GM18858 (cell line): ENCODE measurements around the gene CMPK1.

ENCODE experiments used
- ATAC-seq: cut with Tn5 transposase; IDR thresholded peaks from one replicate; pipeline ENCODE4 v1.9.1; 2021; ENCODE audit not compliant: unreplicated experiment

Gene CMPK1

DNA sequence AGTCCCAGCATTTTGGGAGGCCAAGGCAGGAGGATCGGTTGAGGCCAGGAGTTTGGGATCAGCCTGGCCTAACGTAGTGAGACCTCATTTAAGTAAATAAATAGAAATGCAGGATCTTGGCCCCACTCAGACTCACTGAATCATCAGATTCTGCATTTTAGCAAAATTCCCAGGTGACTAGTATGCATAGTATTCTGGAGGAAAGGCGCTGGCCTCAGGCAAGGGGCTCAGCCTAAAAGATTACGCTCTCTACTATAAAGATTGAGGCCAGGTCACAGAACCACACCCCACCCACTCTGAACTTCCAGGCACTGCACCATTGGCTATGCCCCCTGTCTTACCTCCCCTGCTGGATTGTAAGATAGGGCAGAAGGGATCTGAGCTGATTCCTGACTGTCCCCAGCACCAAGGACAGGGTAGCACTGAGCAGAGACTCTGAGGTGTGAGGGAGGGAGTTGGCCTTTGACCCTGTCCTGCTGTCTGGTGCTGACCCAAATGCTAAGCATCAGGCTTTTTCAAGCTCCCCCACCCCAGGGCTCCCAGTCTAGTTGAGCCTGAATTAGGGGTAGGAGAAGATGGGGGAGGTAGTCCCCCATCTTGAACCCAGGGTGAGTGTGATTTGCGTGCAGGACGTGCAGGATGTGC, 85.2 kb downstream of the CMPK1 start:
- ATAC-seq, result no peak

DNA sequence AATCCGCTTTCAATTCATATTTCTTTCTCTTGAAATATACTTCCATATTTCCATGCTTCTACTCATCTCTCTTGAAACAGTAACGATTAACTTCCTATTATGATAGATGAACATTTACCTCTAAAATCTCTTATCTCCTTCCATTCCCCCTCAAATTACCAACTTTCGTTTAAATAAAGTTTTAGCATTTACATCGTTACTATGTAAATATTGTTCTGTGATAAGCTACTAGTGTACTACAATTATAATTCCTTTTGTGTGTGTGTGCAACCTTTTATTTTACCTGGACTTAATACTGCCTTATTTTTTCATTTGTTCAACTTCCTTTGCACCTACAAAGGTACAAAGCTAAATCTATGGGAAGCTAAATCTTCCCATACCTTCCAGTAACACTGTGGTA, 87.0 kb downstream of the CMPK1 start:
- no peak for ATAC-seq

DNA sequence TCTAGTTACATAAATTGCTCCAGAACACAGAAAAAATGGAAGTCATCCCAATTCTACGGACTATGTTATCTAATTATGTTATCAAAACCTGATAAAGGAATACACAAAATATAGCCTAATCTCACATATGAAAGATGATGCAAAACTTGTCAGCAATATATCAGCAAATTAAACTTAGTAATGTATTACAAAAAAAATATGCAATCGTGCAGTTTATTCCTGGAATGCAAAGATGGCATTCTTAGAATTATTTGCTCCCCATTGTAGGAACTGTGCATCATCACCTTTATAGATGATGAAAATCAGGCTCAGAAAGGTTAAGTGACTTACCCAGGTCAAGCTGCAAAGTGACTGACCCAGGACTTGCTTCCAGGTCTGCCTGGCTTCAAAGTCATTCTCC, 90.3 kb downstream of the CMPK1 start:
- no peak for ATAC-seq

DNA sequence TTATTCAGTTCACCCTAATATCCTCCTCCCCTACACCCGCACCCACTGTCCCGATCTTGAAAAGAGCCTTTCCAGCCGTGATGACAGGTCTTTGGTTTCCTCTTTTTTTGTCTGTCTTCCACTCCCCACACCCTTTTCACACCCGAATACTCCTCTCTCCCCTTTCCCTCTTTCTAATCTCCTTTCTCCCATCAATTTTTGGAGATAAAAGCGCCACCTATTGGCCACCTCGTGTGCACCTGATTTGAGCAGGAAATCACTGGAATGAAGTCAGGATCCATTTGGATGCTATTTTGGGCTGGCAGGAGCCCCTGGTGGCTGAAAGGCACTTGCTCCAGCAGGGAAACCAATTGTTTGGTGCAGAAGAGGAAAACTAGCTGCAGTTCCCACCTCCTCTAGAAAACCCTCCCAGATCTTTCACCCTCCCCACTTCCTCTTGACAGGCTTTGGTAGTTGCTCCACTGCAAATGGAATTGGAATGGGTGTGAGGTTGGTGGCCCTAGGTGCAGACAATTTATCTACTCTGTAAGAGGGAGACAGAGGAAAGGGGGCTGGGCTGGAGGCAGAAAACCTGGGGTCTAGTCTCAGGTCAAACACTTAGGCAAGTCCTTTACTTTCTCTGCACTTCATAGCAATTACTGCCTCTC, 90.9 kb downstream of the CMPK1 start:
- ATAC-seq, result no peak
